BLaER1 (cell line): Measurements from ENCODE around the gene USP34.

ENCODE experiments used
- H3K27ac ChIP-seq: shearing (Covaris generic); formaldehyde crosslinking; 2 replicates; pipeline ENCODE4 v1.8.1; 2022
- H3K27me3 ChIP-seq: shearing (Covaris generic); formaldehyde crosslinking; 2 replicates; pipeline ENCODE4 v1.8.1; 2022
- H3K36me3 ChIP-seq: shearing (Covaris generic); formaldehyde crosslinking; 2 replicates; pipeline ENCODE4 v1.8.1; 2022
- H3K4me1 ChIP-seq: shearing (Covaris generic); formaldehyde crosslinking; 2 replicates; pipeline ENCODE4 v1.8.1; 2022
- H3K4me2 ChIP-seq: shearing (Covaris generic); formaldehyde crosslinking; 2 replicates; pipeline ENCODE4 v1.8.1; 2022
- H3K4me3 ChIP-seq: shearing (Covaris generic); formaldehyde crosslinking; 2 replicates; pipeline ENCODE4 v1.8.1; 2022
- H3K9ac ChIP-seq: shearing (Covaris generic); formaldehyde crosslinking; 2 replicates; pipeline ENCODE4 v1.8.1; 2022
- H3K9me3 ChIP-seq: shearing (Covaris generic); formaldehyde crosslinking; 2 replicates; pipeline ENCODE4 v1.8.1; 2022
- H4K20me1 ChIP-seq: shearing (Covaris generic); formaldehyde crosslinking; 2 replicates; pipeline ENCODE4 v1.8.1; 2022
- Cebpa-rat ChIP-seq: shearing (Covaris generic); IDR thresholded peaks from 2 replicates; pipeline ENCODE4 v1.8.1; 2022

The USP34 gene

GRCh38 chr2:61283443-61284160, 187.3 kb downstream of the USP34 start:
- H3K4me2 ChIP-seq, result no peak overlapping the region
- H3K27me3 ChIP-seq, result no peaks in the 10 kb centered on the region
- H4K20me1 ChIP-seq, result no peaks in the 10 kb centered on the region
- H3K4me3 ChIP-seq, result no peak overlapping the region
- no peak overlapping the region for H3K27ac ChIP-seq
- no peaks in the 10 kb centered on the region for H3K9me3 ChIP-seq
- no peaks in the 10 kb centered on the region for H3K4me1 ChIP-seq
- TF ChIP-seq Cebpa-rat, result no peak
- H3K9ac ChIP-seq, result no peak overlapping the region
- H3K36me3 ChIP-seq, result peaks cover 74% of the 10 kb centered on the region

GRCh38 chr2:61282104-61282590, 188.7 kb downstream of the USP34 start:
- Histone ChIP-seq H3K4me1 (no peaks in the 10 kb centered on the region), H3K9ac (no peak overlapping the region), H4K20me1 (0 out of 2 replicates have a peak, but pooled peaks cover 4% of the 10 kb centered on the region), H3K9me3 (no peaks in the 10 kb centered on the region), H3K27me3 (no peaks in the 10 kb centered on the region), H3K4me3 (no peak overlapping the region), H3K4me2 (no peak overlapping the region), H3K36me3 (peaks cover 71% of the 10 kb centered on the region), H3K27ac (no peak overlapping the region)
- no peak for TF ChIP-seq Cebpa-rat

- Histone ChIP-seq H3K27ac (no peak overlapping the region), H3K9me3 (no peaks in the 10 kb centered on the region), H4K20me1 (0 out of 2 replicates have a peak, but pooled peaks cover 11% of the 10 kb centered on the region), H3K4me1 (no peaks in the 10 kb centered on the region), H3K27me3 (no peaks in the 10 kb centered on the region), H3K9ac (no peak overlapping the region), H3K36me3 (peaks cover 74% of the 10 kb centered on the region), H3K4me3 (no peak overlapping the region), H3K4me2 (no peak overlapping the region)
- no peak for TF ChIP-seq Cebpa-rat
Observed at GRCh38 chr2:61281321-61281720, 189.6 kb downstream of the USP34 start.

GRCh38 chr2:61277756-61278155, 193.1 kb downstream of the USP34 start:
- Histone ChIP-seq H3K4me2 (no peak overlapping the region), H3K9ac (no peak overlapping the region), H3K4me1 (no peaks in the 10 kb centered on the region), H4K20me1 (0 out of 2 replicates have a peak, but pooled peaks cover 11% of the 10 kb centered on the region), H3K36me3 (peaks cover 77% of the 10 kb centered on the region), H3K9me3 (no peaks in the 10 kb centered on the region), H3K4me3 (no peak overlapping the region), H3K27ac (no peak overlapping the region), H3K27me3 (no peaks in the 10 kb centered on the region)
- no peak for TF ChIP-seq Cebpa-rat

- TF ChIP-seq Cebpa-rat, result no peak
- H3K9me3 ChIP-seq, result no peaks in the 10 kb centered on the region
- H3K27ac ChIP-seq, result no peak overlapping the region
- no peaks in the 10 kb centered on the region for H3K27me3 ChIP-seq
- no peak overlapping the region for H3K4me3 ChIP-seq
- 0 out of 2 replicates have a peak, but pooled peaks cover 11% of the 10 kb centered on the region for H4K20me1 ChIP-seq
- H3K36me3 ChIP-seq, result peaks cover 77% of the 10 kb centered on the region
- no peaks in the 10 kb centered on the region for H3K4me1 ChIP-seq
- H3K4me2 ChIP-seq, result no peak overlapping the region
- no peak overlapping the region for H3K9ac ChIP-seq
Observed at GRCh38 chr2:61275575-61276184, 195.2 kb downstream of the USP34 start.

- Histone ChIP-seq H3K9ac (no peak overlapping the region), H3K9me3 (no peaks in the 10 kb centered on the region), H3K4me3 (no peak overlapping the region), H4K20me1 (0 out of 2 replicates have a peak, but pooled peaks cover 11% of the 10 kb centered on the region), H3K4me2 (no peak overlapping the region), H3K36me3 (peaks cover 80% of the 10 kb centered on the region), H3K27ac (no peak overlapping the region), H3K27me3 (no peaks in the 10 kb centered on the region), H3K4me1 (no peaks in the 10 kb centered on the region)
- no peak for TF ChIP-seq Cebpa-rat
Observed at GRCh38 chr2:61272421-61273070, 198.3 kb downstream of the USP34 start.

- Histone ChIP-seq H4K20me1 (no peaks in the 10 kb centered on the region), H3K9ac (no peak overlapping the region), H3K27me3 (no peaks in the 10 kb centered on the region), H3K4me3 (no peak overlapping the region), H3K27ac (no peak overlapping the region), H3K36me3 (peaks cover 86% of the 10 kb centered on the region), H3K4me1 (no peaks in the 10 kb centered on the region), H3K9me3 (no peaks in the 10 kb centered on the region), H3K4me2 (no peak overlapping the region)
- no peak for TF ChIP-seq Cebpa-rat
Observed at GRCh38 chr2:61268249-61268648, 202.6 kb downstream of the USP34 start.

- no peaks in the 10 kb centered on the region for H3K9me3 ChIP-seq
- H4K20me1 ChIP-seq, result no peaks in the 10 kb centered on the region
- H3K4me2 ChIP-seq, result no peak overlapping the region
- no peak overlapping the region for H3K9ac ChIP-seq
- H3K36me3 ChIP-seq, result peaks cover 87% of the 10 kb centered on the region
- H3K4me1 ChIP-seq, result no peaks in the 10 kb centered on the region
- no peak for TF ChIP-seq Cebpa-rat
- H3K27ac ChIP-seq, result no peak overlapping the region
- no peak overlapping the region for H3K4me3 ChIP-seq
- no peaks in the 10 kb centered on the region for H3K27me3 ChIP-seq
Observed at GRCh38 chr2:61266632-61267505, 204.0 kb downstream of the USP34 start.

GRCh38 chr2:61263830-61264229, 207.1 kb downstream of the USP34 start:
- Histone ChIP-seq H3K9me3 (no peaks in the 10 kb centered on the region), H3K27ac (no peak overlapping the region), H3K36me3 (peaks cover 88% of the 10 kb centered on the region), H3K4me1 (no peaks in the 10 kb centered on the region), H3K4me2 (no peak overlapping the region), H4K20me1 (no peaks in the 10 kb centered on the region), H3K9ac (no peak overlapping the region), H3K27me3 (no peaks in the 10 kb centered on the region), H3K4me3 (no peak overlapping the region)
- TF ChIP-seq Cebpa-rat, result no peak
